Activated CD4-positive, CD25-positive, alpha-beta regulatory T cell (primary cell): ENCODE data around the gene TM4SF18.
"Not testable (repeated sequence)": the region's sequence is repeated elsewhere in the genome, so short reads cannot be mapped to it uniquely, and the experiment has no call there.

Source experiments
- DNase-seq, 4 experiments: peaks; one replicate each; lab custom pipeline; 2025; lab: John Stamatoyannopoulos, UW

The TM4SF18 gene

DNA sequence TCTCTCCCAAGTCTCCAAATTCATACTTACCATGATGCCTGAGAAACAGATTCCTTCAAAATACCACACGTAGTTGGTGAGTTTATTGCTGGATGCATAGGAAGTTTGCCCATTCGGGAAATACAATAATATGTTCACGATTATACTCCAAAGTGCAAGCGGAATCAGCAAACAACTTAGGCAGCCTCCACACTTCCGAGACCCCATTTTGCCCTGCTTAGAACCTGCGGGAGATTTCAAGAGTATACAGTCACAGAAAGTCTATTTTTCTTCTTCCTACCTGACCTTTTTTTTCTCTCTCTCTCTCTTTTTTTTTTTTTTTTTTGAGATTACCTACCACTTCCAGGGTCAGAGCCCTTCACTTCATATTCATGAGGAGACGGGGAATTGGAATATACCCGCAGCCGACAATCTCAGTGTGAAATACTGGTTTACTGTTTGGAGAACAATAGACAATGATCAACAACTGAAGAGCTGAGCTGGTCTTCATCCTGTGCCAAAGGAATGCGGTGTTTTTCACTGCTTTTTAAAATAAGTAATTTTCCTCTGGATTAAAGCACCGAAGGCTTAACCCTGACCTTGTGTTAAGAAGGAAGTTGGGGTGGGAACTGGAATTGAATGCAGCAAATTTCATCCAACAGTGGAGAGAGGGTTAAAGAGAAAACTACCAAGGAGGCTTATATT is at the start of gene TM4SF18:
Gene TM4SF18, minus strand, starts transcription at position 461 of the 684 bp plus-strand sequence. Its CDS starts 254 bp downstream, at position 207.
- no peak for DNase-seq

DNA sequence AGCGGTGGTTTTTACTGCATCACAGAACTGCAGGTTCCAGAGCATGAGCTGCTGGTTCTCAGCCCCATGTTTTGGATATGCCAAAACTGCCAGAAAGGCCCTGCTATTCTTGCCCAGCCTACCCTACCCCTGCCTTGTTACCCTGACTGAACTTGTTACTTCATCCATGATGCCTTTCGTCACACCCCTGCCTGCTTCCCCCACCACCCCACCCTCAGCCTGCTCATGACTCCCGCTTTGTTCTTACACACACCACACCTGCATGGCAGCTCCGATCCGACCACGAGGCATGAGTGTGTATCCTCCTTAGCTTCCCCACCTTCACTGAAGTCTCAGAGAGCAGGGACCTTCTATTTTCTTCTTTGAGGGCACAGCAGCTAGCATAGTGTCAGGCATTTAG is 49.1 kb upstream of the TM4SF18 start:
- no peak for DNase-seq

- no peak for DNase-seq
Observed at GRCh38 chr3:149382101-149382467, 48.6 kb upstream of the TM4SF18 start.

DNA sequence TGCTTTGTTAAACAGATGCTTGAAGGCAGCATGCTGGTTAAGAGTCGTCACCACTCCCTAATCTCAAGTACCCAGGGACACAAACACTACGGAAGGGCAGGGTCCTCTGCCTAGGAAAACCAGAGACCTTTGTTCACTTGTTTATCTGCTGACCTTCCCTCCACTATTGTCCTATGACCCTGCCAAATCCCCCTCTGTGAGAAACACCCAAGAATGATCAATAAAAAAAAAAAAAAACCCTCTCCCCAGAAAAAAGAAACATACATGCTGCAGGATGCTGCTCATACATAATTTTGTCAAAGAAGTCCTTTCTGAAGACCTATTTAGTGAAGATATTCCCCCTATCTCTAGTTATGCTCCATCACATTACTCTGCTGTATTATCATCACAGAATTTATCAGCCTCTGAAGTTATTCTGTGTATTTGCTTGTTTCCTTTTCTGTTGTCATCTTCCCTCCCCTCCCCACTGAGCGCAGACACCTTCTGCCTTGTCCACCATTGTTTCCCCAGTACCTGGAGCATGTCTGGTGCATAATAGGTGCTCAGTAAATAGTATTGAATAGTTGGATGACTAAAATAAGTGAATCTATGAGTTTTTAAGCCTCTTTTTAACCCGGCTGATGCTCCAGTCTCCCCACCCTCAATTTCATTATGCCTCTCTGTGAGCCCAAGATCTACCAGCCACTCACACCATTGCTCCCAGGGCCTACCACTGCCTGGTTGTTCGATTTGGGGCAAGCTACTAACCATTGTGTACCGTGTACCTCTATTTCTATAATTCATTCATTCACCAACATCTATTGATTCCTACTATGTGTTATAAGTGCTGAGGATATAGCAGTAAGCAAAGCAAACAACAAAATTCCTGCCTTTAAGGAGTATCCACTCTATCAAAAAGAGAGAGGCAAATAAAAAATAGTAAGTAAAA is 48.0 kb upstream of the TM4SF18 start:
- DNase-seq = no peak

DNA sequence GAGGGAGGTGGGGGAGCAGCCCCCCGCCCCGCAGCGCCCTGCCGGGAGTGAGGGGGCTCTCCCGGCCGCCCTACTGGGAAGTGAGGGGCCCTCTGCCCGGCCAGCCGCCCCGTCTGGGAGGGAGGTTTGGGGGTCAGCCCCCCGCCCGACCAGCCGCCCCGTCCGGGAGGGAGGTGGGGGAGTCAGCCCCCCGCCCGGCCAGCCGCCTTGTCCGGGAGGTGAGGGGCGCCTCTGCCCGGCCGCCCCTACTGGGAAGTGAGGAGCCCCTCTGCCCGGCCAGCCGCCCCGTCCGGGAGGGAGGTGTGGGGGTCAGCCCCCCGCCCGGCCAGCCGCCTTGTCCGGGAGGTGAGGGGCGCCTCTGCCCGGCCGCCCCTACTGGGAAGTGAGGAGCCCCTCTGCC is 46.8 kb upstream of the TM4SF18 start:
- DNase-seq = not testable (repeated sequence)

GRCh38 chr3:149378478-149379309 is 45.3 kb upstream of the TM4SF18 start:
- DNase-seq = no peak

GRCh38 chr3:149377408-149378364 is 44.2 kb upstream of the TM4SF18 start, which contains the start of gene TM4SF1:
TSS of gene TM4SF1 (minus strand) at chr3:149377649. CDS start at chr3:149377547, 102 bp downstream.
- no peak for DNase-seq

DNA sequence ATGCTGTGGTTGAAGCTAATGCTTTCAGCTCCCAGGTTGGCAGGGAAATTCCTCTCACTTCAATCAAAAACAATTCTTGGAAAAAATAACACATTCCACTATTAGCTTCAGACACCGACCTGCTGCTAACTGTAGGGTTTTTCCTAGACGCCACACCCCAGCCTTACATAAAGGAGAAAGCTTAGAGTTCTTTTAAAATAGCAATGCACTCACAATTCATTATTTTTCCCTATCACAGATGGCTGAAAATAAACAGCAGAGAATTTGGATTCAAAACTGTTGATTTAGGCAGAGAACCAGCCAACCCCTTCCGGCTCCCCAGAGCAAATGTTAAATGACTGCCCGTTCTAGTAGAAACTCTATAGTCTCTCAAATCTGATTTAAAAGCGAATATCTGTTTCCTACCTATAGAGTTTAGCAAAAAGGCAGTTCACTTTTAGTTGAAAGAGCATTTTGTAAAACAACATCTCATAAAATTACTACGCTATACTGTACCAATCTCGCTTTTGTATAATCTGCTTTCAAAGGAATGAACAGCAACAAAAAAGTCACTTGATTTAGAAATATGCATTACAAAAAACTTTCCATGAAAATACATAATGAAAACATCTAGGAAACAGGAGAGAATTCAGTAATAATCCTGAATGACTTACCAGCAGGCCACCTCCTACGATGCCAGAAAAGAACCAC is 43.4 kb upstream of the TM4SF18 start:
- DNase-seq = no peak

DNA sequence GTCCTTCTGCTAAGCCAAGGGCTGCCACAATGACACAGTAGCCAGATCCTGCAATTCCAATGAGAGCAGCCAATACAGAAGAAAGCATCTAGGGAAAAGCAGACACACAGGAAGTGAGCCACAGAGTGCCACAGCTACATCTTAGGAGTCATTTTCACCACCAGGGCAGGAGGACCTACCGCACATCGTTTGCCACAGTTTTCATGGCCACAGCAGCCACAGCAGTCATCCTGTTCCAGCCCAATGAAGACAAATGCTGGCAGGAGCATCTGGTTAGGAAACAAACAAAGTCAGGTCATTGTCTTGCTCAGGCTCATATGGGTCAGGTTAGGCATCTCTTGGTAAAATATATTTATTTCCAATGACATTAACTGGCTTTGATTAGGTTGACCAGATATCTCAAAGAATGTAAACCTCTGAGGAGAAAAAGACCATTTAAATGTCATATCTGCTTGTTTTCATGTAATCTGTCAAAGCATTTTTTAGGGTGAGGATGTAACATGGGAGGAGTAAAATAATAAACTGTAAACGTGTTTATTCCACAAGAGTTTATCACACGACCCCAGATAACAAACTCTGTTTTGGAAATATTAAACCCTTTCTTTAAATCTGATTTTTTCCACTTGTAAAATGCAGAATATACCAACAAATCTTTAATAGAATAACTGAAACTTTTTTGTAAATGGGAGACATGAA is 42.2 kb upstream of the TM4SF18 start:
- DNase-seq = no peak

GRCh38 chr3:149374793-149375500 is 41.5 kb upstream of the TM4SF18 start:
- DNase-seq = no peak

DNA sequence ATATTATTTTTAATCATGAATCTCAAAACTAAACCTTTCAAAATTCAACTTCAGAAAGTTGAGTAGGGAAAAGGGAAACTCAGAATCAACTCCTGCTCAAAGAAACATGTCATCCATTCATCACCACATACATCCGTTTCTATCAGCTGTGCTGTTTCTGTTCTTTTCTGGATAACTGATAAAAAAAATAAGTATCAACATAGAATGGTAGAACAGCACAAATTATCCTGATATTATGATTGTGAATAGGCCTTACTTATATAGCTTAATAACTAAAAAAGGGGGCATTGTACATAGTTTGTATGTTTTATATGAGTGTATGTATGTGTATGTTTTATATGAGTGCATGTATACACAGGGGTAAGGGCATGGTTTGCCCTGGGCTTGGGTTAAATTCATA is 41.0 kb upstream of the TM4SF18 start:
- no peak for DNase-seq

GRCh38 chr3:149373235-149374125 is 40.0 kb upstream of the TM4SF18 start:
- no peak for DNase-seq

DNA sequence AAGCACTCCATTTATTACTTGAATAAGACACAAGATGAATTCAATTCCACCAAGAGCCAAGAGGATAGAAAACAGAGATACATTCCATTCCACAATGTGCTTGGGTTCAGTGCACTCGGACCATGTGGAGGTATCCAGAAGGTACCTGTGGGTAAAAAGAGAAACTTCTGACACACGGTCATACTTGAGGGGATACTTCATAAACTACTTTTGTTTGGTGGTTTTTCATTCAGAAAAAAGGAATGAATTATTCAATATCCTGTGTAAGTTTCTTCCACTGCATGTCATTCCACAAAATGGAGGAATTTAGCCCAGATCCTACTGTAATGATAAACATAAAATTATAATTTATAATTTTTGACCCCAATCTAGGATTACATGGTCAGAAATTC is 38.3 kb upstream of the TM4SF18 start:
- DNase-seq = no peak

GRCh38 chr3:149371001-149371722 is 37.7 kb upstream of the TM4SF18 start:
- DNase-seq = no peak

- DNase-seq = no peak
Observed at GRCh38 chr3:149369991-149370866, 36.8 kb upstream of the TM4SF18 start.
